Stimulated activated CD8-positive, alpha-beta memory T cell treated with anti-CD3 and anti-CD28 coated beads, Interleukin-4, amount 100 ng/mL, for 4 hours (primary cell): ENCODE measurements around the gene GPR153.
"Not testable (repeated sequence)": the region's sequence is repeated elsewhere in the genome, so short reads cannot be mapped to it uniquely, and the experiment has no call there.

Experiments
- DNase-seq, 2 donors: peaks; one replicate each; pipeline ENCODE4 v3.0.0-alpha.2; 2020; ENCODE audit warnings: low read depth in 2 of 2, low spot score in 1 of 2

GPR153 gene

DNA sequence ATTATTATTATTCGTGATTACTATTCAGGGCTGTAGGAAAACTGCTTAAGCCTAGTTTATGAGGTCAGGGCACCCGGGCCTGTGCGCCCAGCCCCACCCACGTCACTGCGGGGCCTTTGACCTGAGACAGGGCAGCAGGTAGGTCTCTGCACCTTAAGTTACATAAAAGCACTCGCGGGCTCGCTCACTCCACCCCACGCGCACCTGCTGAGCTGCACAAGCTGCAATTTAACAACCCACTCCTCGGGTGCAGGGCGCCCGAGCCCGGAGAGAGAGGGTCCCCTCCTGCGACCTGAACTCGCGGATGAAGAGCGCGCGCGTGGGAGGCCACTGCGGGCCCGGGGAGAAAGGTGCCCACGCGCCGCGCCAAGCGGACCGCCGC, 25.6 kb downstream of the GPR153 start:
- no peak for DNase-seq

- no peak for DNase-seq
Measured at GRCh38 chr1:6234502-6235295, 26.2 kb downstream of the GPR153 start.

DNA sequence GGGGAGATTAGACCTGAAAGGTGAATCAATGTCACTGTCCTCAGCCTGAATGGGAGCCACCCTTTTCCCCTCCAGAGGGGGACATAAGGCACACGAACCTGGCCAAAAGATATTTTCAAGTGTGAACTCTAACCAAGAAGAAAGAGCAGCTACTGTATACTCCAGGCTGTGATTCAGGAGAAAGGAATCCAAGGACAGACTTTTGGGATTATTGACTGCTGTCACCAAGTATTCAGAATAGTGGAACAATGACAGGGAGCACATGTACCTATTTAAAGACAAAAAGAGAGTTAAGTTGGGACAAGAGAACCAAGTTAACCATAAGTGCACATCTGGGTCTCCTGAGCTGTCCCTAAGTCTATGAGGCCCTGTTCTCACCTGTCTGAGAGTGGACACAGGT, 27.5 kb downstream of the GPR153 start:
- DNase-seq: no peak

GRCh38 chr1:6225651-6226050, 35.2 kb downstream of the GPR153 start:
- no peak for DNase-seq

DNA sequence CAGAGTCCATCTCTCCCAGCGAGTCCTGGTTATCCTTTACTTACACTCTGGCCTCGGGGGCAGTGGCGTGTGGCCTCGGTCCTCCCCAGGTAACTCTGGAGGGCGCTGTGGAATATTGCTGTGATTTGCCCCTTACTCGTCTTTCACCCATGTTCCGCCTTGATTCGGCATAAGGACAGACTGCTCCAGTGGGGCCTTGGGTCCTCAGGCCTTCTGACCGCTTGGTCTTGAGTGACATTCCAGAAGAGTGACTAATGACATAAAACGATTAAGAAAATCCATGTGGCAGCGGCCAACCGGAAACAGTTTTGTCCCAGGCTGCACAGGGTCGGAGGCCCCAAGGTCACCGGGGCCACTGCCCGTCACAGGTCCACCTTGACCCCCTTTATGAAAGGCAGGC, 36.2 kb downstream of the GPR153 start:
- no peak for DNase-seq

DNA sequence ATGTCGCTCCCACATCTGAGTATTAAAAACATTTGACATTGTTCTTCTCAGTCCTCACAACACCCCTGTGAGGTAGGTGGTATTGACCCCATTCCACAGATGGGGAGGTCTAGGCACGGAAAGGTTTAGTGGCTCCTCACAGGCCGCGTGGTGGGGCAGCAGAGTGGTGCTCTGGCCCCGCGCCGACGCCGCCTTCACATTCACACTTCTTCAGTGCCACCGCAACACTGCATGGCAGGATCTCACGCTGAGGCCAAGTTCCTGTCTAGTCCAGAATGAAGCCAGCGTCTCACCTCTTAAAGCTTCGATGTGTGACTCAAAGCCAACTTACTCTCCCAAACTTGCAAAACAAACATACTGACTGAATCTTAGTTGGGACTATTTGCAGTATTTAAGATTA, 37.3 kb downstream of the GPR153 start:
- DNase-seq: no peak

- DNase-seq: no peak
Measured at GRCh38 chr1:6222636-6223035, 38.3 kb downstream of the GPR153 start.

- no peak for DNase-seq
Measured at GRCh38 chr1:6221210-6221784, 39.6 kb downstream of the GPR153 start.

GRCh38 chr1:6220236-6220635, 40.7 kb downstream of the GPR153 start:
- DNase-seq: no peak

- not testable (repeated sequence) for DNase-seq
Measured at GRCh38 chr1:6219641-6220040, 41.3 kb downstream of the GPR153 start.

- DNase-seq: no peak
Measured at GRCh38 chr1:6218375-6219164, 42.3 kb downstream of the GPR153 start.

- DNase-seq: no peak
Measured at GRCh38 chr1:6212193-6212959, 48.5 kb downstream of the GPR153 start.

DNA sequence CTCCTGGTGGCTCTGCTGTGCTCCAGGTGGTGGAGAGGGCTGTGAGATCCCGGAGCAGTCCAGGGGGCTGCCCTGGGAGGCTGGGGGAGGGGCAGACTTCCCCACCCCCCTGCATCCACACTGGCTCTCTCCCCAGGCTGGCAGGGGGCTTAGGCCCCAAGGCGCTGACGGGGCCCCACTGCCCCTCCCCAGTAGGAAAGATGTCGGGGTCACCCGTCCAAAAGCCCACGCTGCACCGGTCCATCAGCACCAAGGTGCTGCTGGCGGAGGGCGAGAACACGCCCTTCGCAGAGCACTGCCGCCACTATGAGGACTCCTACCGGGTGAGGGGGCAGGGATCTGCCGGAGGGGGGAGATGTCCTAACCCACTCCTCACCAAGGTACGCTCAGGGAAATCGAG, 49.2 kb downstream of the GPR153 start:
- DNase-seq: no peak

GRCh38 chr1:6210591-6211355, 50.1 kb downstream of the GPR153 start:
- no peak for DNase-seq

DNA sequence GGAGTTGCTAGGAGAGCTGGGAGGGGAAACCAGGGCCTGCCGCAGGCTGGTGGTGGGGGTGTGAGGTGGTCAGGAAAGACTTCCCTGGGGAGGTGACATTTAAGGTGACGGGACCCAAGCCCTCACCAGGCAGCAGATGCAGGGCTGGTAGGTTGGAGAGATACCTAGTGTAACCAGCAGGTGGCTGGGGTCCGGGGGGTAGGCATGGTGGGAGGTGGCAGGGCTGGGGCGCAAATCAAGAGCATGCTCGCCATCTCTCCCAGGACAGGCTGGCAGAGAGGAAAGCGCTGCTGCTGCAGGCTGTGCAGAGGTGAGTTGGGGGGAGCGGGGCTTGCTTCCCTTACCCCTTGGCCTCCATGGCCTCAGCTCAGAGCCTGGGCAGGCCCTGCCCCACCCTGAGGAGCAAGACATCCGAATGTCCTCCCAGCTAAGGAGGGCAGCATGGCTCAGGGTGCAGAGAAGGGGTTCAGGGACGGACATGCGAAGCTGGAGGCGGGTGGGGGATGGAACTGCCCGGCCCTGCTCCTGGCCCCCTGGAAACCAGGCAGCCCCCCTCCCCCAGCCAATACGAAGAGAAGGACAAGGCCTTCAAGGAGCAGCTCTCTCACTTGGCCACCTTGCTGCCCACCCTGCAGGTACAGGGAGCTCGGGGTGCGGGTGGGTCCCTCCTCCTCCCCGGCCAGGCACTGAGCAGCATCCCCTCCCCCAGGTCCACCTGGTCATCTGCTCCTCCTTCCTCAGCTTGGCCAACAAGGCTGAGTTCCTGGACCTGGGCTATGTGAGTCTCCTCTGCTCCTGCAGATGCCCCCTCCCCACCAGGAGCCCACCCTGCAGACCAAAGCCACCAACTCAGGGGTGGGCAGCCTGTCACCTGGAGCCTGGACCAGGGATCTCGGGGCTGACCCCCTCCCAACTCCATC, 51.0 kb downstream of the GPR153 start:
- DNase-seq: no peak

- no peak for DNase-seq
Measured at GRCh38 chr1:6208723-6209660, 51.9 kb downstream of the GPR153 start.

GRCh38 chr1:6207921-6208320, 53.0 kb downstream of the GPR153 start:
- DNase-seq: no peak

DNA sequence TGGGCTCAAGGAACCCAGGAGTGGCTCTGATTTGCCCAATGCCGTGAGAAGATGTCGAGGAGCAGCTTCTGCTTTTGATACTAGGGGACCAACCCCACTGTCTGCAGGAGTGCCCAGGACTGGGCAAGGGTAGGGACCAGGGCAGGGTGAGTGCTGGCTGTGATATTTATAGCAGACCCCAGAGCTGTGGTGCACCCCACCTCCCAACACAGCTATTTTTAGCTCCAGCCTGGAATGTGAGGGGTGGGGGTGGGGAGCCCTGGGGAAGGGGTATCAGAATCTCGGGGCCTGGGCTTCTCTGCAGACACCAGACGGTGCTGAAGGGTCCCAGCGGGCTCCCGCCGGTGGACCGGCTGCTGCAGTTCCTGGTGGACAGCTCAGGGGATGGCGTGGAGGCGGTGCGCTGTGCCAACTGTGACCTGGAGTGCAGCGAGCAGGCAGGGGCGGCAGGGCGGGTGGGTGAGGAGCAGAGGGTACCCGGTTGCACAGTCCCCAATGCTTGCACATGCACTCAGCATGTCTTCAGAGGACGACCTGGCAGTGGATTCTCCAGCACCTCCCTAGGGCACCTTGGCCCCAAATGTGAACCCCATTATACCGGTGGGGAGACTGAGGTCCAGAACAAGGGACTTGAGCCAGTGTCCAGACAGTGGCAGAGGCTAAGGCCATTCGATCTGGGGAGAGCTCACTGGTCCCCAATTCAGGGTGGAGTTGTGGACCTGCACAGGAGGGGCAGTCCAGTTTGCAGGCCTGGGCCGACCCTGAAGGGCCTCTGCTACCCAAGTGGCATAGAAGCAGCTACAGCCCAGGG, 53.6 kb downstream of the GPR153 start:
- DNase-seq: no peak
